ENCODE data around the gene MATN1.
"Not testable (repeated sequence)": the region's sequence is repeated elsewhere in the genome, so short reads cannot be mapped to it uniquely, and the experiment has no call there.

The MATN1 gene

DNA sequence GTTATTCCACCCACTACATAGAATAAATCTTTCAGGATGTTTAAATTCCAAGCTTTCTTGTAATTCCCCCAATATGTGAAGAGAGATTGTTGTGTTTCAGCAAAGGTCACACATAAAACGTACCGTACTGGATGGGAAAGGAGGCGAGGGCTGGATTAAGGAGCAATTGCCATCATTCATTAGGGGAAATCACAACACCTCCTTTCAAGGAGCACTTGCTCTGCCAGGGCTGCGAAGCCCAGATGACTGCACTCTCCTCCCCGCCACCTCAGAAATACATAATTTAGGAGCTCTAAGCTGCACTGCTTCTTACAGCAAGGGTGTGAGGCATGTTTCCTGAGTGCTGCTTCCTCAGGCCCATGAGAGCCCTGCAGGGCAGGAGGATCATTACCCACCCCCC, 29.6 kb downstream of the MATN1 start:
- no peak for DNase-seq

DNA sequence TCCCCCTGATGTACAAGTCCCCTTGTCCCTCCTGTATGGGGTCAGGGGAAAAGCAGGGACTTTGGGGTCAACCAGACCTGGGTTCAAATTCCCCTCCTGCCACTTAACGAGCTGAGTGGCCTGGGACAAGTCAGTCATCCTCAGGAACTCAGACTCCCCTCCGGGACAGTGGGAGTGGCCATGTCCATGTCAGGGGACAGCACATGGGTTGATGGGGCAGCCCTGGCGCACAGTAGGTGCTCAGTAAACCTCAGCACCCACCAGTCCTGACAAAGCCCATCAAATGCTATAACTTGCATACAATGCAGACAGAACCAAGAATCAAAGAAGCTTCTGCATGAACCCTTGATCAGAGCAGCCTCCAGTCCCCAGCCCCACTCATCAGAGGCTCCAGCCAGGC, 30.0 kb downstream of the MATN1 start:
- no peak for DNase-seq

DNA sequence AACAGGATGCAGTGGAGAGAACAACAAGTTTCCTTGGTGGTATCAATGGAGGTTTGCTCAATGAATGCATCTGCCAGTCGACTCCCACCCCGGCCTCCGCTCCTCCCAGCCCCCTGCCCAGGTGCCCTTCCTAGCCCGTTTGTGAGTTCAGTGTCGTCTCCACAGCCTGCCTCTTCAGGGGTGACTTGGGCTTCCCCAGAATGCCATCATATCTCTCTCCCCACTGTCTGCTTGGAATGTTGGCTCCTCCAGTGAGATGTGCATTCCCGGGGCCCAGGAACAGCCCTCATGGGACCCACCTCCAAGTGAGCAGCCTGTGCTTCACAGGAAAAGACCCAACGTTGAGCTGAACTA, 30.5 kb downstream of the MATN1 start:
- DNase-seq: no peak

DNA sequence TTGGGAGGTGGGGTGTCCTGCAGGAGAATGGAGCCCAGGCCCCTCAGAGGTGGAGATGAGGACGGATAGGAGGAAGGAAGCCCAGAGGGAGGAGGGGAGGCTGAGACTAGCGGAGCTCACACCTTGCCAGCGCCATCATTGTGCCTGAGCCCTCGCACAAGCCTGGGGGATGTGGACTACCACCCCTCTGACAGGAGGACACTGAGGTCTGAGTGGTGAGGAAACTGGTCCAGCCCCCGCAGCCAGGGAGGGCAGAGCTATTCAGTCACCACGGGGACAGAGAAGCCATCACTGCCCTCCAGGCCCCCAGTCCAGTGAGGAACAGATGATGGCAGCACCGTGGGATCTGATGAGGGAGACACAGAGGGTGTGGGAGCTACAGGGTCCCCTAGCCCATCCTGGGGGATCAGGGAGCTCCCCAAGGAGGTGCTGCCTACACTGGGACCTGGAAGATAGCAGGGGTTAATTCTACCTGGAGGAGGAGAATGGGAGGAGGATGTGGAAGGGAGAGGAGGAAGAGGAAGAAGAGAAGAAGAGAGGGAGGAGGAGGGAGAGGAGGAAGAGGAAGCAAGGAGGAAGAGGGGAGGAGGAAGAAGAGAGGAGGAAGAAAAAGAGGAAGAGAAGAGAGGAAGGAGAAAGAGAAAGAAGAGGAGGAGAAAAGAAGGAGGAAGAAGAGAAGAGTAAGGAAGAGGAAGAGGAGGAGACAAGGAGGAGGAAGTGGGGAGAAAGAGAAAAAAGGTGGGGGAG, 31.0 kb downstream of the MATN1 start:
- no peak for DNase-seq

DNA sequence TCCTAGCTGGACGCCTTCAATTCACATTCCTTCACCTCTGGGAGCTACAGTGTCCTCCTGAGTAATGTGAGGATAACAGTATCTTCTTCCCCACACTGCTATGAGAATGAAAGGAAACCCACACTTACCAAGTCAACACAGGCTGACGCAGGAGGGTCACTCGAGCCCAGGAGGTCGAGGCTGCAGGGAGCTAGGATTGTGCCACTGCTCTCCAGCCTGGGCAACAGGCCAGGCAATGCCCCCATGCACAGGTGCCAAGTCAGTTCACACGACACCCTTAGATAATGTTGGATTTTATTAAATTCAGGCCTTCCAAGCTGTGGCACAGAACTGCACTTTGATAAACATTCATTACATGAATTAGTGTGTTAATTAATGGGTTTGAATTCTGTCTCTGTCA, 31.9 kb downstream of the MATN1 start:
- DNase-seq: no peak

DNA sequence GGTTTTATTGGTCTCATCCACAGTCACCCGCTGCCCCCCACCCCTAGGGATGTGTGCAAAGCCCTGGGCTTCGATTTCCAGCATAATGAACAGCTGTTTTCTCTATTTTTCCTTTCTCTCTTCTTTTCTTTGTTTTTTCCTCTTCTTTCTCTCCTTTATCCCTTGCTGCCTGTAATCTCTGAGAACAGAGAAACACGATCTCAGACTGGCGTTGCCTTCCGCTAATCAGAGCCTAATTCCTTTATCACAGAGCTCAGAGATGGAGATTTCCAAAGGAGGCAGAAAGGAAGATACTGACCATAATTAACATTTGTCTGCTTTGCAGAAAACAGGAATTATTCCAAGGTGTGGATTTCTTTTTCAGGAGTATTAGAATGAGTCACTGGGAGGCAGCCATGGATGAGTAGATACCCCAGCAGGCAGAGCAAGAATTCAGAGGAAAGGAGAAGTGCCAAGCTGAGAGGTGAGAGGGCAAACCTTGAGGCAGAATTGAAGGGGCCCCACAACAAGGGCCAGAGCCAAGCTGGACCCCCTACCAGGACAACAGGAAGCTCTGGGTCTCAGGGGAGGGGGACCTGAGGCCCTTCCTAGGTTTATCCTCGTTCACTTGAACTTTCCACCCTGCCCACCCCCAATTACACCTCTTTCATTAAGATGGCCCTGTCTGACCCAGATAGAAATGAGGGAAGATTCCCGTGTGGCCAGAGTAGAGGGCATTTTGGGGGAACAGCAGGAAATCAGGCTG, 33.3 kb downstream of the MATN1 start:
- DNase-seq: no peak

DNA sequence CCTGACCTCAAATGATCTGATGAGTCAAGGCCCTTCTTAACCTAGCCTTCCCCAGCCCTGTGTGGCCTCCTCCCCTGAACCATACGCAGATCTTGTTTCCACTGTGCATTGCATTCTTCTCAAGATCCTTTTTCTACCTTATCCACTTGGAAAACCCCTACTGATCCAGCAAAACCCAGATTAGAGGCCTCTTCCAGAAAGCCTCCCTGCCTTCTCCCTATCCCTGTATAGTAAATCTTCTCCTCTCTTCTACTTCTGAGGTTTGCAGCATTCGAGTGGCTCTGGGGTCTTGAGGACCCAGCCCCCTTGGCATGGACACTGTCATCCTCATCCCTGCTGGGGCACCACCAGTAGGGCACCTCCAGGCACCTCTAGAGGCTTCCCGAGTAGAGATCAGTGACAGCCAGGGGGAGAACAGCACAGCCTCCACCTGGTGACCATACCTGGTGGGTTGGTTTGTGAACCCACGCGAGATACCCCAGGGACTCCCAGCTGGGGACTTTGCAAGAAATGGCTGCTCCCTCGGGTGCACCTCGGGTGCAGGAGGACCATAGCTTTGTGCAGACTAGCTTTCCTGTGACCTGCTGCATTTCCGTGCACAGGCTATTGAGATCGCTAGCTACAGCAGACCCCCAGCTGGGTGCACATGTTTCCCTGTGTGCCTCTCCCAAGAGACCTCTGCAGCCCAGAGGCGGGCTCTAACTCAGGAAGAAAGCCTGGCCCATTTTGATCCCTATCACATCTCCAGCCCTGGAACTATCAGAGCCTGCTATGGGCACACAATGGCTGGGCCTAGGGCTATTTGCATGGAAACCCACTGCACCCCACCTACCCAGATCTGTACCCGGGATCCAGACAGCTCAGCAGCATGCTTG, 34.2 kb downstream of the MATN1 start:
- no peak for DNase-seq

DNA sequence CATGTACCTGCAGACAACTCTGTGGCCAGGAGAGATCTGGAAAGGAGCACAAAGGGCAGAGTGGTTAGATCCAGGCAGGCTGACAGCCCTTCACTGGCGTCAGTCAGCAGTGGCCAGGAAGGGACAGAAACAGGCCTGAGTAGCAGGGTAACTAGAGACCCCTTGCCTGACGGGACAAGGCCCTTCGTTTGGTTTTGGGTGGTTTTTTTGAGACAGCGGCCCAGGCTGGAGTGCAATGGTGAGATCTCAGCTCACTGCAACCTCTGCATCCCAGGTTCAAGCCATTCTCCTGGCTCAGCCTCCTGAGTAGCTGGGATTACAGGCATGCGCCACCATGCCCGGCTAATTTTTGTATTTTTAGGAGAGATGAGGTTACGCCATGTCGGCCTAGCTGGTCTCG, 34.9 kb downstream of the MATN1 start:
- not testable (repeated sequence) for DNase-seq

DNA sequence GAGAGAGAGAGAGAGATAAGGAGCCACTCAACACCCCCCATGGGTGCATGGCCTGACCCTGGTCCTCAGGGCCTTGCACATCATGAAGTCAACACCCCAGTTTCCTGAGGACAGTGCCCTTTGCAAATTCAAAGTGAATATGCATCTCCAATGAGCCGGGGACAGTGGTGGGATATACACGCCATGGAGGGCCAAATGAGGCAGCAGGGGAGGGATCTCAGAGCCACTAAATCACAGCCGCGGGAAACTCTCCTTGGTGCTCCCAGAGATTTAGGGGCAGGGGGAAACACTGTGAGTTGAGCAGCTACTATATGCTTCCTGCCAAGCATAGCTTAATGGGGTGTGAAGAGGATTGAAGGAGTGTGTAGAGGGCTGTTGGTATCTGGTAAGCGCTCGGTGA, 35.5 kb downstream of the MATN1 start:
- no peak for DNase-seq

DNA sequence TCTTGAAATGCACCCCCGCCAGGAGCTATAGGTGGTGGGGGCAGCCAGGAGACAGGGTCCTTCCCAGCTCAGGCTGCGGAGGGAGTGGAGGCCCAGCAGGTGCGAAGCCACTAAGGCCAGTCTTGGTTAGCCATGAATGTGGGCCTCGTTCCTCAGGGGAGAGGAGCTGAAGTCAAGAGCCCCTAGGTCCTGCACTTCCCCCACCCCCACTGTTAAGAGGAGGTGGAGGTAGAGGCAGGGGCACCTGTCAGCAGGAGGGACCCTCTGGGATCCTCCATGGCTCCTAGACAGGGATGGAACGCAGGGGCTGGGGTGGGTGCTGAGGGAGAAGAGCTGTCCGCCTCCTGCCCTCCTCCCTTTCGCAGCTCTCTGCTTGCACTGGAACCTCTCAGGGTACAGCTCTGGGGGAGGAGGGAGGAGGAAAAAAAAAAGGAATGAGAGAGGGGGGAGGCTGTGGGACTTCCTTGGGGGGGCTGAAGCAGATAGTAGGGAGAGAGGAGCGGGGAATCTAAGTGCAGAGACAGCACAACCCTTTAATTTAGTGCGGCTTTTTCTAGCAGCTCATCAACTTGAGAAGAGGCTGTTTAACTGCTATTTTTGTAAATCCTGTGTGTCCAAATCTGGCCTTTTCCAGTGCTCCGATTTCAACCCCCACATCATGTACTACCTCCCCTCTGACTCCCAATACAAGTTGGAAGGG, 37.0 kb downstream of the MATN1 start:
- no peak for DNase-seq

DNA sequence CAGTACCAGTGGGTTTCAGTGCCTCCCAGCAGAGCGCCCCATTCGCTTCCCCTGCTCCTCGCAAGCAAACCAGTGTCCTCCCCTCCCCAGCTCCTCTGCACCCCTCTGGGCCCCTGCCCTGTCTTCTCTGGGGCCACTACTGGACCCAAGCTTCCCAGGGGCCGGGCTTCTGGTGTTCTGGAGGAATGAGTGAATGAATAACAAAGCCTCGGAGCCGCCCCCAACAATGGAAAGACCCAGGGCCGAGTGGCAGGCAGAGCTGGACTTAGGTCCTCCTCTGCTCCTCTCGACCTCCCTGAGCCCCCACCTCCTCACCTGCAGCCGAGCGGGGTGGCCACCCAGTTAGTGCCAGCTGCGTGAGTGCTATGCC, 37.6 kb downstream of the MATN1 start:
- DNase-seq: no peak

DNA sequence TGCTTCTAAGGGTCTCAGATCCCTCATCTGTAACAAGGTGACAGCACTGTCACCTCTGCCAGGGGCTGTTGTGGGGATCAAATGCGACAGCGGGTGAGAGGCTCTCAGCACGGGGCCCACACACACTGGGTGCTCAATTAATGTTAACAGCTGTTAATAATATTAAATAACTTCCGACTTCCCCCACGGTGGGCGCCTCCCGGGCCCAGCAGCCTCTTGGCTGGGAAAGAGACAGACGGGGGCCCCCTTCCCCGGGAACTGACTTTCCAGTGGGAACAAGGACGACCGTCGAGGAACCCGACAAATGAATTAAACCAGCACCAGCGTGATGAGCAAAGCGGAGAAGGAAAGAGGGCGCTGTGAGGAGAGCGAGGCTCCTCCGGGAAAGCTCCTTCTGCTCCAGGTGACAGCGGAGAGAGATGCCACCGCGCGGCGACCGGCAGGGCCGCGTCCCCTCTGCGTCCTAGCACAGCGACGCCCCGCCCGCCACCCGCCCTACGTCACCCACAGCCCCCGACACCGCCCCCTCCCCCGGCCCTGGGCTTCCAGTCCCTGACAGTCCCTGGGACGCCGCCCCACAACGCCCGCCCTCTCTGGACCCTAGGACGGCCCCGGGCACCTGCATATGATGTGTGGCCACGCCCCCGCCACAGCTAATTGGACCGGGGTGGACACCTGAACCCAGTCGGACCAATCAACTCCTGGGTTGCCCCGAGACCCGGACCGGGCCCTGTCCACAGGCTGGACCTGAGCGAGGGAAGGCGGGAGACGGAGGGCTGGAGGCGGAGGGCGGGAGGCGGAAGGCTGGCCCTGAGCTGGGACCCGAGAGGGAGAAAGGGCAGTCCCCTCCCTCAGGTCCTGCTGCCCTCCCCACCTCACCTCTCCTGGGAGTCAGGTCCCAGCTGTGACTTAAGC, 38.2 kb downstream of the MATN1 start:
- peak; percentile 58 for DNase-seq

DNA sequence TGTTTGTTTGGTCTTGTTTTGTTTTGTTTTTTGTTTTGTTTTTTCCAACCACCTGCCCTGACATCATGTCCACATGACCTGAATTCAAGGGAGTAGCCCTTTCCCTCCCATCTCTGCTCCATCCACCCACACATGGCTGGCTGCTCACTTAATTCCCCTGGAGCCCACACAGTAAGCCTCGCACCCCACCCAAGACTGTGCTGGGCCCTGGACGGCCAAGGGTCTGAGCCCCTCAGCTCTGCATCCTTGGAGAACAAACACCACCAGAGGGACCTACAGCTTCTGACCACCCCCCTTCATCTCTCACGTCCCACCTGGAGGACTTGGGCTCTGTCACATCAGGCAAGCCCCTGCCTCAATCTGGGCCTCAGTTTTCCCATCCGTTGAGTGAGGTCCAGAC, 39.1 kb downstream of the MATN1 start:
- DNase-seq: no peak

DNA sequence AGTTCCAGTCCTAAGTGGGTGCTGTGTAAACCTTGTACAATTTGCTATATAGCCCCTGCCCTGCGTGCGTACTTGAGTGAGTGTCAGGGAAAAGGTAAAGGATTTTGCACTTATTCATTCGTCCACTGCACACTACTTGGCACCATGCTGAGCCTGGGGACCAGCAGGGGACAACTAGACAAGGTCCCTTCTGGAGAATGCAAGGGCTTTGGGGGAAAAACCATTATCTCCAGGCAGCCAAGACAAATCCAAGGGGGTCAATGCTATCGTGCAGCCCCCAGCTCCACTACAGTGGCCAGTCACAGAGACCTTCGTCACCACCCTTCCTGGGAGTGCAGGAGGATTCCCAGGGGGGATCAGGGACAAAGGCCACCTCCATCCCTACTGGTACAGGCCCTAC, 39.7 kb downstream of the MATN1 start:
- DNase-seq: no peak

DNA sequence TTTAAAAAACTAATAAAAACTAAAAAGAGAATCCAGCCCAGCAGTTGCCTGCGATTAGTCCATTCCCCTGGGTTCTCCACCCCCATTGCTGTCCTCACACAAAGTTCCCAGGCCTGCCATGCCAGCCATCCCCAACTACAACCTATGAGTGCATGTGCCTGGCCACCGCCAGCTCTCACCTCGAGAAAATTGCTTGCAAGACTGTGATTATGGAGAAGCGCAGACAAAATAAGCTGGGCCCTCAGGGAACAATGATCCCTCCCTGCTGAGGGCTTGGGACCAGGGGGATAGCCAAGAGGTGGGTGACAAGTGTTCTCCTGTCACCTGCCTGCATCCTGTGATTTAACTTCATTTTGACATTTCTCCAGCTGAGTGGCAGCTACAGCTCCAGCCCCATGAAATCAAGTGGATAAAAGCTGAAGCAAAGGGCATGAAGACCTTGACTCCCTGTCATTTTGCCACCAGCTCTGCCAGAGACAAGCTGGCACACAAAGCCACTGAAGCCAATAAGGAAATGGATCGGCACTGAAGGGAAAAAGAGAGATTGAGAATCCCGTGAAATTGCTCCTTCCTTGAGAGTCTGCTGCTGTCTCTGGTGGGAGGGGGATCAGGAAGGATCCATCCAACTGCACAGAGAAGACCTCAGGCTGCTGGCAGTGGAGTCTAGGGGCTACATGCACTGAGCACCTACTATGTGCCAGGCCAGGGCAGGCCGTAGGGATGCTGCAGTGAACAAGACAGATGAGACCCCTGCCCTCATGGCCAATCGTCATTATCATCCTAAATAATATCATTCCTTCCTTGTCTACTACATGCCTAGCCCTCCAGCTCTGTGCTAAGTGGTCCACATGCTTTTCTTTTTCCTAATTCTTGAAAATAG, 40.7 kb downstream of the MATN1 start:
- no peak for DNase-seq

DNA sequence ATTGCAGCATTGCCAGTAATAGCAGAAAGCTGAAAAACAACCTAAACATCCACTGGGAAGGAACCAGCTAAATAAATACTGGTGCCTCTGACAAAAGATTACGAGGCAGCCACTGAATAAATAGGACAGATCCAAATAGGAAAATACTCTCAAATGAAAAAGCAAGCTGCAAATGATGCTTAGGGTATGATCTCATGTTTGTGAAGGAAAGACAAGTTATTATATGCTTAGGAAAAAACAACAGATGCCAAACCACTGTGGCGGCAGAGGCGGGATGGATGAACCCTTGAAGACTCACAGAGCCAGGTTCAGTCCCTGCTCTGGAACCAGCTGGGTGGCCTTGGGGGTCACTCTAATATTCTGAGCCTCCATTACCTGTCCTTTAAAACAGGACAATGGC, 41.6 kb downstream of the MATN1 start:
- DNase-seq: no peak

DNA sequence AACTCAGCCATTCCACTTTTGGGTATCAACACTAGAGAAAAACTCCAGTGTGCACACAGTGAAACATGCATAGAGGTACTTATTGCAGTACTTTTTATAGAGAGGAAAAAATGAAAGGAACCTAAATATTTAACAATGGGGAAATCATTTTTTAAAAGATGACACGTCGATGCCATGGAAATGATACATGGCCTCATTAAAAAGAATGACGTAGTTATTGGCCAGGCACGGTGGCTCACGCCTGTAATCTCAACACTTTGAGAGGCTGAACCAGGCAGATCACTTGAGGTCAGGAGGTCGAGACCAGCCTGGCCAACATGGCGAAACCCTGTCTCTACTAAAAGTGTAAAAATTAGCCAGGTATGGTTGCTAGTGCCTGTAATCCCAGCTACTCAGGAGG, 42.5 kb downstream of the MATN1 start:
- DNase-seq: no peak

DNA sequence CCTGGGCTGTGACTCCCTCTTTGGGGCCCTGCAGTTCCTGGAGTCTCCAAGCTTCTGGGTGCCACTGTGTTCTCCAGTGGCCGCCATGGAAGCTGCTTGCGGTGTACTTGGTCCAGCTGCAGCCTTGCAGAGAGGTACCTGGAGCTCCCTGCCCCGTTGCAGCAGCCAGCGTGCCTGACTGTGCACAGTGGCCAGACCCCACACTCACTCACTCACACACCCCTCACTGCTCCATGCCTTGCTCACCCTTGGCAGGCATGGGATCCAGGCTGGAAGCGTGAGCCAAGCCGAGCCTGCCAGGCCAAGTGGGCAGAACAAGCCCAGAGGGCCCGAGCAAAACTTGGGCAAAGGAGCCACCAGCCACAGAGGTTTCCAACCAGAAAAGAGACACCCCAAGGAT, 43.0 kb downstream of the MATN1 start:
- no peak for DNase-seq

DNA sequence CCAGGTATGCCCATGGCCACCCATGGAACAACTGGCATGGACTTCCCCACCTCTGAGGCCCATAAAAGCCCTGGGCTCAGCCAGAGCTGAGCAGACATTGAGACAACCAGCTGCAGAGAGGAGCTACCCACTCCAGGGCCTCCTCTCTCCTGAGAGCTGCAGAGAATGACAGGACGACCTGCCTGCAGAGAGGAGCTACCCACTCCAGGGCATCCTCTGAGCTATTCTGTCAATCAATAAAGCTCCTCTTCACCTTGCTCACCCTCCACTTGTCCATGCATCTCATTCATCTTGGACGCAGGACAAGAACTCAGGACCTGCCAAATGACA, 43.4 kb downstream of the MATN1 start:
- DNase-seq: no peak

DNA sequence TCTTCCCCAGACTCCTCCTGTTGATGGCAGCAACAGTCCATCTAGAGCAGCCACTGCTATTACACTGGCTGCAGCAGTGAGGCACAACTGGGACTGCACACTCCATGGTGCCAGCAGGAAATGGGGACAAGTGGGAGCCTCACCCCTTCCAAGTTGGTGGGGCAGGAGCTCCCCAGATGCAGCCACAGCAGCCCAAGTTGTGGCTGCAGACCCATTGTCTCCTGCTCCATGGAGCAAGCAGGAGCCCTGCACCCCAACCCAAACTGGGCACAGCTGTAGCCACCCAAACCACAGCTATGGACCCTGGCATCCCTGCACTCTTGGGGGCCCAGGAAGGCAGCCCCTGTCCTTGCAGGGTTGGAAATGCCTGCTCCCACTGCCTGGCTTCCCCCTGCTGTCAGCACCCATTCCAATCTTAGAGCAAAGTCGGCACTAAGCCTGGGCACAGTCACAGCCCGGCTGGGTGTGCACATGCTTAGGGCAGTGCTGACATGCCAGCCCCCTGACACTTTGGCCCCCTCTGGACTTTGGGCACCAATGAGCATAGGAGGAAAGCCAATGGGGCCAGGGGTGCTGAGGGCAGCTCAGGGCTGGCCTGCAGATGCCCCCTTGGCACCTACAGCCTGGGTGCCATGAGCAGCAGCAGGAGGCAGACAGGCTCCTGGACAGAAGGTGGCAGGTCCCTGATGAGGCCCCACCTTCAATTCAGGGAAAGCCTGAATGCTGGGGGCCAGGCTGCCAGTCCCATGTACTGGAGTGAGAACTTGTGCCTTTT, 44.0 kb downstream of the MATN1 start:
- no peak for DNase-seq
